Caco-2 (cell line): Measurements from ENCODE around the gene TAMALIN. TPM values are rescaled to one million over a fixed set of nuclear protein-coding genes. Genes with fewer than 3 reads are reported as not detected.

ENCODE experiments used
- BruUV-seq: library from RNA; stranded (reverse); fragments of 400-500 nt; replicated peaks from 2 replicates; lab custom pipeline; 2021; lab: Mats Ljungman, UMichigan
- CTCF ChIA-PET: fragments of 300-600 bp; sonication (Branson Sonifier 250); formaldehyde crosslinking; loops from one replicate; lab custom pipeline; 2022; ENCODE audit warnings: antibody characterized with exemption; lab: Charles Lee
- POLR2A ChIA-PET: fragments of 300-600 bp; sonication (Branson Sonifier 250); formaldehyde crosslinking; loops from one replicate; lab custom pipeline; 2022; ENCODE audit warnings: antibody characterized with exemption; lab: Charles Lee
- DNase-seq, 2 experiments: peaks; one replicate each; pipeline versions ENCODE4 v3.0.0 to v3.0.0-alpha.2; 2020 to 2022
- H3K27me3 ChIP-seq: replicated peaks from 2 replicates; pipeline ENCODE4 v1.6.0; 2011; ENCODE audit warnings: low read length; ENCODE audit not compliant: control insufficient read depth, insufficient read depth
- H3K36me3 ChIP-seq: 2 replicates; pipeline ENCODE4 v1.5.1; 2011; ENCODE audit warnings: low read length; ENCODE audit not compliant: control insufficient read depth, insufficient read depth
- H3K4me1 ChIP-seq: fragments of 250-450 bp; sonication (Bioruptor Pico); 2 replicates; pipeline ENCODE4 v1.5.1; 2020; ENCODE audit warnings: mild to moderate bottlenecking
- H3K4me3 ChIP-seq: 2 replicates; pipeline ENCODE4 v1.5.1; 2011; ENCODE audit warnings: low read depth, mild to moderate bottlenecking, control low read depth, low read length
- H3K9me3 ChIP-seq: fragments of 250-450 bp; sonication (Bioruptor Pico); 2 replicates; pipeline ENCODE4 v1.5.1; 2020; ENCODE audit warnings: mild to moderate bottlenecking, moderate library complexity
- H3K27ac Mint-ChIP-seq: one replicate; pipeline ENCODE4 v1.8.0; 2022; ENCODE audit warnings: mixed read lengths; ENCODE audit not compliant: unreplicated experiment
- H3K27me3 Mint-ChIP-seq: one replicate; pipeline ENCODE4 v1.8.0; 2022; ENCODE audit warnings: mixed read lengths; ENCODE audit not compliant: insufficient read depth, unreplicated experiment
- H3K36me3 Mint-ChIP-seq: one replicate; pipeline ENCODE4 v1.8.0; 2022; ENCODE audit warnings: mild to moderate bottlenecking, mixed read lengths; ENCODE audit not compliant: insufficient read depth, unreplicated experiment
- H3K4me1 Mint-ChIP-seq: one replicate; pipeline ENCODE4 v1.8.0; 2022; ENCODE audit warnings: low read depth, mixed read lengths; ENCODE audit not compliant: unreplicated experiment
- H3K4me3 Mint-ChIP-seq: one replicate; pipeline ENCODE4 v1.8.0; 2022; ENCODE audit warnings: mild to moderate bottlenecking, moderate library complexity, mixed read lengths; ENCODE audit not compliant: unreplicated experiment
- H3K9me3 Mint-ChIP-seq: one replicate; pipeline ENCODE4 v1.8.0; 2022; ENCODE audit warnings: mixed read lengths; ENCODE audit not compliant: unreplicated experiment
- CTCF ChIP-seq, 2 experiments: fragments of 200-600 bp in 1 of 2; IDR thresholded peaks; 1 replicate in 1 of 2; 2 replicates in 1 of 2; pipeline versions ENCODE4 v1.5.1 to v1.8.0; 2011 to 2022; ENCODE audit warnings: antibody characterized with exemption in 1 of 2, control low read depth in 1 of 2, inconsistent platforms in 1 of 2, low read depth in 1 of 2, low read length in 1 of 2, mild to moderate bottlenecking in 1 of 2, moderate library complexity in 1 of 2; ENCODE audit not compliant: insufficient read depth in 1 of 2, severe bottlenecking in 1 of 2, unreplicated experiment in 1 of 2
- intact Hi-C: fragments of 100-400 bp; cut with micrococcal nuclease; formaldehyde crosslinking; loops from one replicate; pipeline ENCODE4 v1.10.0; 2022; ENCODE audit not compliant: unreplicated experiment
- total RNA-seq: library from RNA; stranded (reverse); gene quantifications from 2 replicates; pipeline ENCODE4 v1.2.3, GENCODE V29; 2022

TAMALIN gene
- total RNA-seq, 1 experiment from 2014 or later: 4.1 TPM

DNA sequence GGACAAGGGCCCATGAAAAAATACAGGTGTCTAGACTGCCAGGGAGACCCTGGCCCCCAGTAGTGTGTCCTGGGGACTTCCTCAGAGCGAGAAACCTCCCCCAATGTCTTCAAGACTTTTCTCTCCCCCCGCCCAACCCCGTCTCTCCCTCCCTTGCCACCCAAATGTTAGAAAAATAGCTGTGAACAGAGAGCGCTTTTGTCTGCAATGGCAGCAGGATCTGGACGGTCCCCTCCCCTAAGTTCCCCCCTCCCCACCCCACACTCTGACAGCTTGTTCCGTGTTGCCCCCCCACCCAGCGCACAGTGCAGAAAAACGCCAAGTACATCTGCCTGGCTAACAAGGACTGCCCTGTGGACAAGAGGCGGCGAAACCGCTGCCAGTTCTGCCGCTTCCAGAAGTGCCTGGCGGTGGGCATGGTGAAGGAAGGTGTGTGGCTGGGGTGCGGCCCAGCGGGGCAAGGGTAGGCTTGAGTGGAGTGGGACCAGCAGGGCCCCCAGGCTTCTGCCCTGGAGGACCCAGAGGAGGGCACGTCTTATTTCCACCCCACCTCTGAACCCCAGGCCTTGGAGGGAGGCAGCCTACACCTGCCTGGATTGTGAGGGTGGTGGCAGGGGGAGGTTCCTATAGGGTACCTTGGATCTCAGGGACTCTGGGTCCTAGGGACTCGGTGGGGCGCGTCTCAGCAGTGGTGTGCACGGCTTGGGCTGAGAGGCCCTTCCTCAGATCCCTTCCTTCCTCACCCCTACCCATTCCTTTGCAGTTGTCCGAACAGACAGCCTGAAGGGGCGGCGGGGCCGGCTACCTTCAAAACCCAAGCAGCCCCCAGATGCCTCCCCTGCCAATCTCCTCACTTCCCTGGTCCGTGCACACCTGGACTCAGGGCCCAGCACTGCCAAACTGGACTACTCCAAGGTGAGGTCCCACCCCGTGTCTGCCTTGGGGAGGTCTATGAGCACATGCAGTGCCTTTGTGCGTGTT is 49.3 kb downstream of the TAMALIN start:
- no TSS peak for BruUV-seq
- POLR2A ChIA-PET: interaction anchor here (0.6 kb wide), 1 partner anchor 18 kb away, joined by 3 read pairs; no protein-coding TSS in a partner anchor
- H3K4me3 ChIP-seq: no peak overlapping the region
- H3K9me3 ChIP-seq: no peaks in the 10 kb centered on the region
- intact Hi-C loops: no loop called here
- no peak for TF ChIP-seq CTCF (IDR thresholded peaks at IDR 0.05; ENCODE audit: insufficient read depth in 1 of 2, low read depth in 1 of 2, low read length in 1 of 2, severe bottlenecking in 1 of 2, unreplicated experiment in 1 of 2)
- H3K27me3 Mint-ChIP-seq: no peaks in the 10 kb centered on the region
- 0 out of 2 replicates have a peak, but pooled peaks cover 2% of the 10 kb centered on the region for H3K36me3 ChIP-seq
- DNase-seq: no peak
- H3K9me3 Mint-ChIP-seq: no peaks in the 10 kb centered on the region
- no peak overlapping the region for H3K4me3 Mint-ChIP-seq
- peaks cover 23% of the 10 kb centered on the region for H3K36me3 Mint-ChIP-seq
- H3K4me1 ChIP-seq: peaks cover 6% of the 10 kb centered on the region; the same call in 1 of the 2 replicates
- H3K4me1 Mint-ChIP-seq: peaks cover 7% of the 10 kb centered on the region
- CTCF ChIA-PET: interaction anchor here (0.6 to 1.1 kb wide), 4 partner anchors 12 to 70 kb away, joined by 3 to 8 read pairs (median 6); no protein-coding TSS in a partner anchor
- H3K27me3 ChIP-seq: no peaks in the 10 kb centered on the region
- H3K27ac Mint-ChIP-seq: peak overlapping the region; percentile 36

DNA sequence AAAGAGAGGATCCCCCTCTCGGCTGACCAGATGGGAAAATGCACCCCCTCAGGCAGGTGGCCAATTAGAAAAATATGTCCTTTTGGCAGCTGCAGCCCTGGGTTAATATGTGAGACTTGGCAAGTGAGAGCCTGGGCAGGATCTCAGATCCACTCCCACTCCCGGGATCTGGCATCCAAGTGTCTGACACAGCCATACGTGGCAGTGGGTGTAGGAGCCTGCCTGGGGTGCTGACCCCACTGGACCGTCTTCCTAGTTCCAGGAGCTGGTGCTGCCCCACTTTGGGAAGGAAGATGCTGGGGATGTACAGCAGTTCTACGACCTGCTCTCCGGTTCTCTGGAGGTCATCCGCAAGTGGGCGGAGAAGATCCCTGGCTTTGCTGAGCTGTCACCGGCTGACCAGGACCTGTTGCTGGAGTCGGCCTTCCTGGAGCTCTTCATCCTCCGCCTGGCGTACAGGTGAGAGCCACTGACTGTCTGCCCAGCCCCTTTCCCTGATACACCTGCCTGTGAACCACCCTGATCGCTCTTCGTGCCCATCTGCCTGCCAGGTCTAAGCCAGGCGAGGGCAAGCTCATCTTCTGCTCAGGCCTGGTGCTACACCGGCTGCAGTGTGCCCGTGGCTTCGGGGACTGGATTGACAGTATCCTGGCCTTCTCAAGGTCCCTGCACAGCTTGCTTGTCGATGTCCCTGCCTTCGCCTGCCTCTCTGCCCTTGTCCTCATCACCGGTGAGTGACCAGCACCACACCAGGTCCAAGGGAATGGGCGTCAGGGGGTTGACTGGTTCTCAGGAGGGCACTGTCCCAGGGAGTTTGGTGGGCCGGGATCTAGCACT is 50.3 kb downstream of the TAMALIN start:
- Histone ChIP-seq H3K27me3 (no peaks in the 10 kb centered on the region), H3K9me3 (no peaks in the 10 kb centered on the region), H3K36me3 (0 out of 2 replicates have a peak, but pooled peaks cover 2% of the 10 kb centered on the region), H3K4me1 (no peaks in the 10 kb centered on the region; the same call in 1 of the 2 replicates), H3K4me3 (no peak overlapping the region)
- no peaks in the 10 kb centered on the region for H3K27me3 Mint-ChIP-seq
- CTCF ChIA-PET: interaction anchor here (0.9 to 1.1 kb wide), 2 partner anchors 11 to 32 kb away, joined by 3 to 5 read pairs; no protein-coding TSS in a partner anchor
- TF ChIP-seq CTCF (IDR thresholded peaks at IDR 0.05; ENCODE audit: insufficient read depth in 1 of 2, low read depth in 1 of 2, low read length in 1 of 2, severe bottlenecking in 1 of 2, unreplicated experiment in 1 of 2): no peak
- peaks cover 13% of the 10 kb centered on the region for H3K36me3 Mint-ChIP-seq
- H3K27ac Mint-ChIP-seq: peak overlapping the region; percentile 36
- no peaks in the 10 kb centered on the region for H3K9me3 Mint-ChIP-seq
- H3K4me3 Mint-ChIP-seq: no peak overlapping the region
- no peak for DNase-seq
- POLR2A ChIA-PET: no interaction called here
- no TSS peak for BruUV-seq
- H3K4me1 Mint-ChIP-seq: peaks cover 3% of the 10 kb centered on the region
- intact Hi-C loops: no loop called here
